Prostate gland (tissue), 2 donors: ENCODE measurements around the gene TSEN34. TPM values are rescaled to one million over a fixed set of nuclear protein-coding genes. Genes with fewer than 3 reads are reported as not detected.
"Not testable (repeated sequence)": the region's sequence is repeated elsewhere in the genome, so short reads cannot be mapped to it uniquely, and the experiment has no call there.

ENCODE experiments used
- DNase-seq: peaks from one replicate; pipeline ENCODE4 v3.0.0-alpha.2; 2019; ENCODE audit warnings: low spot score
- H3K27ac ChIP-seq, 2 donors: fragments of 200-600 bp; sonication (generic); 2 replicates each; pipeline ENCODE4 v1.5.1; 2017 to 2019
- H3K27me3 ChIP-seq: fragments of 200-600 bp; sonication (generic); replicated peaks from 2 replicates; pipeline ENCODE4 v1.5.1; 2019; ENCODE audit not compliant: insufficient read depth
- H3K36me3 ChIP-seq, 2 donors: fragments of 200-600 bp; sonication (generic); 1 replicate in 1 of 2; 2 replicates in 1 of 2; pipeline versions ENCODE4 v1.5.1 to v1.8.1; 2017 to 2019
- H3K4me1 ChIP-seq: fragments of 200-600 bp; sonication (generic); replicated peaks from 2 replicates; pipeline ENCODE4 v1.5.1; 2019
- H3K4me3 ChIP-seq, 2 donors: fragments of 200-600 bp; sonication (generic); 2 replicates each; pipeline ENCODE4 v1.5.1; 2017 to 2019
- H3K9me3 ChIP-seq: fragments of 200-600 bp; sonication (generic); 2 replicates; pipeline ENCODE4 v1.5.1; 2017
- POLR2A ChIP-seq: fragments of 450-650 bp; IDR thresholded peaks from one replicate; pipeline ENCODE4 v1.6.1; 2016; ENCODE audit warnings: antibody characterized with exemption, mild to moderate bottlenecking
- POLR2AphosphoS5 ChIP-seq: sonication (generic); formaldehyde crosslinking; IDR thresholded peaks from one replicate; pipeline ENCODE4 v1.6.1; 2017; ENCODE audit warnings: antibody characterized with exemption
- WGBS: methylation state at CpG from one replicate; pipeline ENCODE4 v1.1.5; 2018; 5-methylcytosine and 5-hydroxymethylcytosine counted together
- intact Hi-C: fragments of 100-400 bp; cut with DNase I; formaldehyde crosslinking; loops from one replicate; pipeline ENCODE4 v1.14.2; 2022
- total RNA-seq, 2 donors: library from RNA; depleted of rRNA; stranded (reverse); fragments of >200 nt; gene quantifications; one replicate each; pipeline ENCODE4 v1.1.0, GENCODE V29; 2016
- TF ChIP-seq, protein P1 (sequence below), 4 experiments: fragments of 200-600 bp in 2 of 4; fragments of 450-650 bp in 2 of 4; sonication (generic) in 2 of 4; IDR thresholded peaks; 1 replicate in 3 of 4; 2 replicates in 1 of 4; pipeline ENCODE4 v1.5.1; 2016 to 2019; ENCODE audit warnings: antibody characterized with exemption in 4 of 4, mild to moderate bottlenecking in 2 of 4, moderate library complexity in 2 of 4

Gene TSEN34
- total RNA-seq, 2 donors from 2014 or later: 122 to 163 TPM

DNA sequence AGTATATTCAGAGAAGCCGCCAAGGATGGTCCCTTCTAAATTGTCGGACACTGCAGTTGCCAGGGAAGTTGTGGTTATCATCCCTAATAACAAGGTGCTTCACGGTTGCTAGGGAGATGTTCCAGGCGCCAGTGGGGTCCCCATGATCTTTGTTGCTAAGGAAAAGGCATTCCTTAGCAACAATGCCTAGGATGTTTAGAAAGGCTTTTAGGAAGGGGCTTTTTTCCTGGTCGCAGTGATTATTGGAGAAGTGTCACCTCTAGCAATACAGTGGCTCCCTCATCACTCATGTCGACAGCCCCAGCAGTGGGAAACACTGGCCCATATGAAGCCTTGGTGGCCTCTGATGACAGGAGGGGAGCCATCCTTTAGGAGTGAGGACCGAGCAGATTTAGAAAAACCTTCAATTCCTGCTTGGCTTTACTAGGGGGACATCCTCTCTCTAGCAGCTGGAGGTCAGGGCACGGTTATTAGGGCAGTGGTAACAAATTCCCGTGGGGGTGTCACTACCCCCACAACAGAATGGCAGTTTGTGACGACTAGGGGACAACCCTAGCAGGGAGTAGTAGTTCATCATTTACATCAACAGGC lies 11.8 kb upstream of the TSEN34 start:
- no peak for DNase-seq
- Histone ChIP-seq H3K36me3 (no peaks in the 10 kb centered on the region), H3K27ac (no peak overlapping the region), H3K27me3 (no peaks in the 10 kb centered on the region), H3K9me3 (no peaks in the 10 kb centered on the region), H3K4me1 (no peaks in the 10 kb centered on the region), H3K4me3 (no peak overlapping the region)
- TF ChIP-seq, protein P1, sequence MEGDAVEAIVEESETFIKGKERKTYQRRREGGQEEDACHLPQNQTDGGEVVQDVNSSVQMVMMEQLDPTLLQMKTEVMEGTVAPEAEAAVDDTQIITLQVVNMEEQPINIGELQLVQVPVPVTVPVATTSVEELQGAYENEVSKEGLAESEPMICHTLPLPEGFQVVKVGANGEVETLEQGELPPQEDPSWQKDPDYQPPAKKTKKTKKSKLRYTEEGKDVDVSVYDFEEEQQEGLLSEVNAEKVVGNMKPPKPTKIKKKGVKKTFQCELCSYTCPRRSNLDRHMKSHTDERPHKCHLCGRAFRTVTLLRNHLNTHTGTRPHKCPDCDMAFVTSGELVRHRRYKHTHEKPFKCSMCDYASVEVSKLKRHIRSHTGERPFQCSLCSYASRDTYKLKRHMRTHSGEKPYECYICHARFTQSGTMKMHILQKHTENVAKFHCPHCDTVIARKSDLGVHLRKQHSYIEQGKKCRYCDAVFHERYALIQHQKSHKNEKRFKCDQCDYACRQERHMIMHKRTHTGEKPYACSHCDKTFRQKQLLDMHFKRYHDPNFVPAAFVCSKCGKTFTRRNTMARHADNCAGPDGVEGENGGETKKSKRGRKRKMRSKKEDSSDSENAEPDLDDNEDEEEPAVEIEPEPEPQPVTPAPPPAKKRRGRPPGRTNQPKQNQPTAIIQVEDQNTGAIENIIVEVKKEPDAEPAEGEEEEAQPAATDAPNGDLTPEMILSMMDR (IDR thresholded peaks at IDR 0.05): no peak
- no peak for TF ChIP-seq POLR2A
- TF ChIP-seq POLR2AphosphoS5: no peak
- intact Hi-C loops: no loop called here
- 91% methylated on average over 10 of the region's 10 CpGs for WGBS

DNA sequence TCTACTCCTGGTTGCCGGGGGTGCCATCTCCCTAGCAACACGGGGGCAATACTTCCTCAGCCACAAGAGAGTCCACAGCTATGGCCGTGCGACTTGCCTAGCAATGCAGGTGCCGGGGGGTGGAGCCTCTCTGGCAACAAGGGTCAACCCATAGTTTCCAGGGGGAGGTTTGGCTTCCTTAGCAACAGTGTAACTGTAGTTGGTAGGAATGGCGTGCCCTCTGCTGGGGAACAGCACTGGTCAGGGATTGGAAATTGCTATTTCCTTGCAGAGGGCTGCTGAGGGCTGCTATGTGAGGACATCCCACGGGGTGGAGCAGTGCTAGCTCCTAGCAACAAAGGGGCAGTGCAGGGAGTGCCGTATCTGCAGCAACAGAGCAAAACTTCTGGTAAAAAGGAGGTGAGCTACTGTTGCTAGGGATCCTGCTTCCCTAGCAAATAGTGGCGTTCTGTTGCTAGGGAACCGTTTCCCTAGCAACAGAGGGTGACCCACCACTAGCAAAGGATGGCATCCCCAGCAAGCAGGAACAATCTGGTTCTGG lies 11.1 kb upstream of the TSEN34 start:
- intact Hi-C loops: no loop called here
- TF ChIP-seq POLR2A: no peak
- no peak for TF ChIP-seq POLR2AphosphoS5
- TF ChIP-seq, protein P1 (IDR thresholded peaks at IDR 0.05): no peak
- Histone ChIP-seq H3K36me3 (no peaks in the 10 kb centered on the region), H3K9me3 (no peaks in the 10 kb centered on the region), H3K27me3 (no peaks in the 10 kb centered on the region), H3K4me3 (no peak overlapping the region), H3K4me1 (no peaks in the 10 kb centered on the region), H3K27ac (no peak overlapping the region)
- WGBS: 41% methylated on average over 10 of the region's 10 CpGs
- DNase-seq: no peak

DNA sequence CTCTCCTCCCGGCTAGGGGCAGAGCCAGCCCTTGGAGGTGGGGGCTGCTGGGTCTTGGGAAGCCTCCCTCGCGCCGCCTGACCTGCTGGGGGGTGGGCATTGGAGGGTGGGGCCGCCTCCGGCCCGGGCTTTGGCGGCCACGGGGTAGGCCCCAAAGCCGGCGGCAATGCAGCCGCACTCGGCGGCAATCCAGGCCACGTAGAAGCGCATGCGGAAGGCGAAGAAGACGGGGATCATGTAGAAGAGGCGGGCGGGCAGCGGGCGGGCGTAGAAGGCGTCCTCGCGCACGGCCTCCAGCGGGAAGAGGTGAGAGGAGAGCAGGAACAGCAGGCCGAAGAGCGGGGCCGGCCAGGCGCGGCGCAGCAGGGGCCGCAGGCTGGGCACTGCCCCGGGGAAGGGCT lies 10.4 kb upstream of the TSEN34 start:
- no peak for TF ChIP-seq POLR2A
- no peak for TF ChIP-seq POLR2AphosphoS5
- TF ChIP-seq, protein P1 (IDR thresholded peaks at IDR 0.05): no peak
- H3K4me1 ChIP-seq: no peaks in the 10 kb centered on the region
- no peaks in the 10 kb centered on the region for H3K36me3 ChIP-seq
- intact Hi-C loops: no loop called here
- H3K27ac ChIP-seq: no peak overlapping the region
- no peak overlapping the region for H3K4me3 ChIP-seq
- no peaks in the 10 kb centered on the region for H3K9me3 ChIP-seq
- no peaks in the 10 kb centered on the region for H3K27me3 ChIP-seq
- no peak for DNase-seq
- 93% methylated on average over 37 of the region's 37 CpGs for WGBS

- H3K27me3 ChIP-seq, DNase-seq, H3K4me1 ChIP-seq, H3K4me3 ChIP-seq, H3K36me3 ChIP-seq, H3K27ac ChIP-seq, intact Hi-C loops, H3K9me3 ChIP-seq: not testable (repeated sequence)
- 83% methylated on average over 3 of the region's 3 CpGs for WGBS
Measured at GRCh38 chr19:54181894-54182293, 9.2 kb upstream of the TSEN34 start.

DNA sequence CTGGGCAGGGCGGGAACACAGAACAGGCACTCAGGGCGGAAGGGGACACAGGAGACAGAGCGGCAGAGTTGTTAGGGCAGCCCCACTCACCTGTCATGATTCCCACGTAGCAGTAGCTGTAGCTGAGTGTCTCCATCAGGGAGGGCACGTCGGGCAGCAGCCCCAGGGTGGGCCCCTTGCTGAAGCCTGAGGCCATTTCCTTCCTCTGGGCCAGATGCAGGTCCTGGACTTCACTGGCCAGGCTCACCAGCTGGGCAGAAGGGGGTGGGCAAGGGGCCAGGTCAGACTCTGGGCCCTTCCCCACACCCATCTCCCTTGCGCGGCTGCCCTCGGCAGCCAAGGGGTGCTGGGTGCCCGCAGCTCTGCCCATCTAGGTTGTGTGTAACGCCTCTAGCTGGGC lies 7.7 kb upstream of the TSEN34 start:
- Histone ChIP-seq H3K27me3 (no peaks in the 10 kb centered on the region), H3K36me3 (no peaks in the 10 kb centered on the region), H3K4me3 (no peak overlapping the region), H3K9me3 (no peaks in the 10 kb centered on the region), H3K4me1 (no peaks in the 10 kb centered on the region), H3K27ac (no peak overlapping the region)
- DNase-seq: no peak
- no peak for TF ChIP-seq POLR2AphosphoS5
- TF ChIP-seq, protein P1 (IDR thresholded peaks at IDR 0.05): no peak
- no peak for TF ChIP-seq POLR2A
- WGBS: 88% methylated on average over 11 of the region's 11 CpGs
- intact Hi-C loops: no loop called here
